ENCODE data around the gene MALSU1. TPM values are rescaled to one million over a fixed set of nuclear protein-coding genes. Genes with fewer than 3 reads are reported as not detected.
A peak's percentile ranks its signal among the peaks of the same experiment; 100 is the strongest.

Gene MALSU1
- polyA plus RNA-seq, 1 experiment: 26.5 TPM

- ChIA-PET POLR2A (no interaction called here), CTCF (interaction anchor here (0.6 to 1.7 kb wide), 14 partner anchors 9 to 435 kb away, joined by 3 to 12 read pairs (median 4); no protein-coding TSS in a partner anchor)
- DNase-seq (ENCODE audit: low read depth): no peak
These were observed 22.2 kb upstream of the MALSU1 start for GRCh38 chr7:23276947-23277346.

GRCh38 chr7:23277359-23277989 is 21.7 kb upstream of the MALSU1 start:
- no peak overlapping the region for H3K4me3 ChIP-seq (ENCODE audit: low read depth, low read length)
- DNase-seq (ENCODE audit: low read depth): no peak
- ChIA-PET CTCF (interaction anchor here (0.6 to 2.5 kb wide), 12 partner anchors 11 to 288 kb away, joined by 3 to 12 read pairs (median 4); no protein-coding TSS in a partner anchor), POLR2A (no interaction called here)
- TF ChIP-seq CTCF (IDR thresholded peaks at IDR 0.05; ENCODE audit: insufficient read depth, low read depth, low read length): peak; percentile 82
- no peaks in the 10 kb centered on the region for H3K36me3 ChIP-seq (ENCODE audit: control insufficient read depth, insufficient read depth, low read length)
- no peaks in the 10 kb centered on the region for H3K27me3 ChIP-seq (ENCODE audit: control insufficient read depth, insufficient read depth, low read length)

More at GRCh38 chr7:23276947-23277346, 22.2 kb upstream of the MALSU1 start:
- no peaks in the 10 kb centered on the region for H3K36me3 ChIP-seq (ENCODE audit: control insufficient read depth, insufficient read depth, low read length)
- H3K27me3 ChIP-seq (ENCODE audit: control insufficient read depth, insufficient read depth, low read length): no peaks in the 10 kb centered on the region
- no peak for TF ChIP-seq CTCF (IDR thresholded peaks at IDR 0.05; ENCODE audit: insufficient read depth, low read depth, low read length)
- no peak overlapping the region for H3K4me3 ChIP-seq (ENCODE audit: low read depth, low read length)

GRCh38 chr7:23279819-23280525 is 19.2 kb upstream of the MALSU1 start:
- Histone ChIP-seq H3K36me3 (ENCODE audit: control insufficient read depth, insufficient read depth, low read length) (no peaks in the 10 kb centered on the region), H3K4me3 (ENCODE audit: low read depth, low read length) (no peak overlapping the region), H3K27me3 (ENCODE audit: control insufficient read depth, insufficient read depth, low read length) (no peaks in the 10 kb centered on the region)
- POLR2A ChIA-PET: no interaction called here
- CTCF ChIA-PET: interaction anchor here (0.6 to 3.7 kb wide), 7 partner anchors 9 to 176 kb away, joined by 3 to 9 read pairs (median 4); no protein-coding TSS in a partner anchor
- no peak for TF ChIP-seq CTCF (IDR thresholded peaks at IDR 0.05; ENCODE audit: insufficient read depth, low read depth, low read length)
- DNase-seq (ENCODE audit: low read depth): no peak

GRCh38 chr7:23283086-23283485 is 16.1 kb upstream of the MALSU1 start:
- ChIA-PET CTCF (interaction anchor here (0.9 to 3.7 kb wide), 5 partner anchors 10 to 98 kb away, joined by 3 to 9 read pairs (median 8); no protein-coding TSS in a partner anchor), POLR2A (no interaction called here)
- no peaks in the 10 kb centered on the region for H3K27me3 ChIP-seq (ENCODE audit: control insufficient read depth, insufficient read depth, low read length)
- no peak for TF ChIP-seq CTCF (IDR thresholded peaks at IDR 0.05; ENCODE audit: insufficient read depth, low read depth, low read length)
- H3K36me3 ChIP-seq (ENCODE audit: control insufficient read depth, insufficient read depth, low read length): no peaks in the 10 kb centered on the region
- no peak for DNase-seq (ENCODE audit: low read depth)
- no peak overlapping the region for H3K4me3 ChIP-seq (ENCODE audit: low read depth, low read length)

- POLR2A ChIA-PET: interaction anchor here (0.6 to 0.7 kb wide), 2 partner anchors 13 to 400 kb away, joined by 3 to 4 read pairs; no protein-coding TSS in a partner anchor
- TF ChIP-seq CTCF (IDR thresholded peaks at IDR 0.05; ENCODE audit: insufficient read depth, low read depth, low read length): no peak
These were observed 14.3 kb upstream of the MALSU1 start for GRCh38 chr7:23284871-23285270.

More at GRCh38 chr7:23284871-23285270, 14.3 kb upstream of the MALSU1 start:
- Histone ChIP-seq H3K4me3 (ENCODE audit: low read depth, low read length) (no peak overlapping the region), H3K27me3 (ENCODE audit: control insufficient read depth, insufficient read depth, low read length) (no peaks in the 10 kb centered on the region), H3K36me3 (ENCODE audit: control insufficient read depth, insufficient read depth, low read length) (no peaks in the 10 kb centered on the region)
- no peak for DNase-seq (ENCODE audit: low read depth)
- CTCF ChIA-PET: interaction anchor here (0.9 to 1.7 kb wide), 2 partner anchors 12 to 23 kb away, joined by 3 to 9 read pairs; no protein-coding TSS in a partner anchor
